Astrocyte of the cerebellum (primary cell): ENCODE measurements around the gene SLCO2B1.

Experiments
- DNase-seq: peaks from one replicate; pipeline ENCODE4 v3.0.0-alpha.2; 2011; ENCODE audit warnings: low read depth
- H3K4me3 ChIP-seq: 2 replicates; pipeline ENCODE4 v1.5.1; 2011; ENCODE audit warnings: mild to moderate bottlenecking, low read depth, low read length, moderate library complexity
- in situ Hi-C: cut with HindIII; loops from 2 replicates; pipeline ENCODE4 v1.10.0; 2017; ENCODE audit warnings: low sequenced_read_pairs
- TF ChIP-seq, protein P1 (sequence below): IDR thresholded peaks from 2 replicates; pipeline ENCODE4 v1.5.1; 2012; ENCODE audit warnings: low read length, low read depth, moderate library complexity, mild to moderate bottlenecking; ENCODE audit errors: missing control alignments

Gene SLCO2B1

DNA sequence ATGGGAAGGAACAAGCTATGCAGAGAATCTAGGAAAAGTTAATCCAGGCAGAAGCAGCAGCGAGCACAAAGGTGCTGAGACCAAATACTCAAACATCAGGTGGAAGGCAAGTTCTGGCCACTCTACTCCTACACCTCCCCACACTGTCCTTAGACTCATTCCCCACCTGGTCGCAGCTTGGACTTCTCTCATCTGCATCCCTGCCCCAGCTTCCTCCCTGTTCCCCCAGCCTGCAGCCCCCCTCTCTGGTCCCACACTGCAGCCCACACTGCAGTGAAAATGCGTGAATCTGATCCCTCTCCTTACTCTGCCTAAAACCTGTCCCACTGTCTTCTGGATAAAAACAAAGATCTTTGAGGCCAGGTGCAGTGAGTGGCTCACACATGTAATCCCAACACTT lies 98.8 kb downstream of the SLCO2B1 start:
- no peak for DNase-seq
- TF ChIP-seq, protein P1, sequence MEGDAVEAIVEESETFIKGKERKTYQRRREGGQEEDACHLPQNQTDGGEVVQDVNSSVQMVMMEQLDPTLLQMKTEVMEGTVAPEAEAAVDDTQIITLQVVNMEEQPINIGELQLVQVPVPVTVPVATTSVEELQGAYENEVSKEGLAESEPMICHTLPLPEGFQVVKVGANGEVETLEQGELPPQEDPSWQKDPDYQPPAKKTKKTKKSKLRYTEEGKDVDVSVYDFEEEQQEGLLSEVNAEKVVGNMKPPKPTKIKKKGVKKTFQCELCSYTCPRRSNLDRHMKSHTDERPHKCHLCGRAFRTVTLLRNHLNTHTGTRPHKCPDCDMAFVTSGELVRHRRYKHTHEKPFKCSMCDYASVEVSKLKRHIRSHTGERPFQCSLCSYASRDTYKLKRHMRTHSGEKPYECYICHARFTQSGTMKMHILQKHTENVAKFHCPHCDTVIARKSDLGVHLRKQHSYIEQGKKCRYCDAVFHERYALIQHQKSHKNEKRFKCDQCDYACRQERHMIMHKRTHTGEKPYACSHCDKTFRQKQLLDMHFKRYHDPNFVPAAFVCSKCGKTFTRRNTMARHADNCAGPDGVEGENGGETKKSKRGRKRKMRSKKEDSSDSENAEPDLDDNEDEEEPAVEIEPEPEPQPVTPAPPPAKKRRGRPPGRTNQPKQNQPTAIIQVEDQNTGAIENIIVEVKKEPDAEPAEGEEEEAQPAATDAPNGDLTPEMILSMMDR = no peak
- in situ Hi-C loops = no loop called here
- no peak overlapping the region for H3K4me3 ChIP-seq

DNA sequence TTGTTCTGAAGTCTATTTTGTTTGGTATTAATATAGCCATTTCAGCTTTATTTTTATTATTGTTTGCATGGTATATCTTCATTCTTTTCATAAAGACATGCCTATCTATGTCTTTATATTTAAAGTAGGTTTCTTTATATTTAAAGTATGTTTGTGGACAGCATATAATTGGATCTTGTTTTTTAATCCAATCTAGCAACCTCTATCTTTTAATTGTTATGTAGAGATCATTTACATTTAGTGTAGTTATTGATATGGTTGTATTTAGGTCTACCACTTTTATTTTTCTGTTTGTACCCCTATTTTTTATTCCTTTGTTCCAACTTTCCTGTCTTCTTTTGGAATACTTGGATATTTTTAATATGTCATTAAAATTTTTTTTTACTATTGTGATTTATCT lies 103.4 kb downstream of the SLCO2B1 start:
- in situ Hi-C loops = no loop called here
- DNase-seq = no peak
- H3K4me3 ChIP-seq = no peak overlapping the region
- TF ChIP-seq, protein P1 = no peak
